Central memory CD8-positive, alpha-beta T cell (primary cell): Measurements from ENCODE around the gene JAZF1.

Experiments used
- ATAC-seq: fragments of 150-1000 bp; cut with Tn5 transposase; replicated peaks from 2 replicates; pipeline ENCODE4 v1.10.0; 2022; ENCODE audit warnings: mild to moderate bottlenecking, moderate FRiP score, moderate number of reproducible peaks; ENCODE audit not compliant: poor library complexity, severe bottlenecking; ENCODE audit errors: extremely low read depth
- DNase-seq, 2 donors: peaks; one replicate each; pipeline ENCODE4 v3.0.0; 2021; ENCODE audit warnings: low spot score in 2 of 2
- H3K27ac Mint-ChIP-seq: one replicate; pipeline ENCODE4 v1.8.0; 2022; ENCODE audit warnings: low read depth, mild to moderate bottlenecking, moderate library complexity, mixed read lengths
- H3K27me3 Mint-ChIP-seq: one replicate; pipeline ENCODE4 v1.8.0; 2022; ENCODE audit warnings: mixed read lengths
- H3K36me3 Mint-ChIP-seq: one replicate; pipeline ENCODE4 v1.8.0; 2022; ENCODE audit warnings: mild to moderate bottlenecking, moderate library complexity, mixed read lengths; ENCODE audit not compliant: insufficient read depth
- H3K4me1 Mint-ChIP-seq: one replicate; pipeline ENCODE4 v1.8.0; 2022; ENCODE audit warnings: mixed read lengths
- H3K4me3 Mint-ChIP-seq: one replicate; pipeline ENCODE4 v1.8.0; 2022; ENCODE audit warnings: mild to moderate bottlenecking, moderate library complexity, mixed read lengths
- H3K9me3 Mint-ChIP-seq: one replicate; pipeline ENCODE4 v1.8.0; 2022; ENCODE audit warnings: mixed read lengths

Gene JAZF1

GRCh38 chr7:27960415-27960814, 220.2 kb downstream of the JAZF1 start:
- no peaks in the 10 kb centered on the region for H3K27me3 Mint-ChIP-seq

DNA sequence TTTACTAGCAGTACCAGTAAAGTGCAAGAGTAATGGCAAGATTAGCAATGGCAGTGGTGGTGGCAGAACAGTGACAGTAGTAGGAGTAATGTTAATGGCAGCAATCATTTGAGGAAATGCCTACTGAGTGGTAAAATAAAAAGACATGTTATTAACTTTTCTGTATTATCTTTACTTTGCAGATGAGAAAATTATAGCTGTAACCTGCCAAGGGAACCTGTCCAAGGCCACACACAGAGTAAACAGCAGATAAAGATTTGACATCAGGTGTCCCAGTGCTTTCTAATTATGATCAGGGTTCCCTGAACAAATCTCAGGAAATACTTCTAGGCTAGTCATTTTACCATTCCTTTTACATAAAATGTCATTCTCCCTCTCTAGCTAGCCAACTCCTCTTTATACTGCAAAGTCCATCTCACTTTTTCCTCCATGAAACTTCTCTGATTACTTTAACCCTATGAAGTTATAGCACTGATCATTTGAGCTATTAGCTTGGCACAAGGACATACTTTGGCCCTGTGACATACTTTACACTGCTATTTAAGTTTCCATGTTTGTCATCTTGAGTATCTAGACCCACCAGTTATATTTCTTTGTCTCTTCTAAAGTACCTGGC, 221.6 kb downstream of the JAZF1 start:
- Mint-ChIP-seq H3K27ac (no peak overlapping the region), H3K4me3 (no peak overlapping the region), H3K27me3 (no peaks in the 10 kb centered on the region), H3K36me3 (no peaks in the 10 kb centered on the region), H3K9me3 (no peaks in the 10 kb centered on the region), H3K4me1 (peaks cover 22% of the 10 kb centered on the region)
- DNase-seq, result no peak
- no peak for ATAC-seq

More at GRCh38 chr7:27960415-27960814, 220.2 kb downstream of the JAZF1 start:
- no peaks in the 10 kb centered on the region for H3K9me3 Mint-ChIP-seq
- H3K27ac Mint-ChIP-seq, result peak overlapping the region; percentile 72
- ATAC-seq, result no peak
- no peak for DNase-seq
- H3K4me1 Mint-ChIP-seq, result peaks cover 19% of the 10 kb centered on the region
- H3K4me3 Mint-ChIP-seq, result no peak overlapping the region
- no peaks in the 10 kb centered on the region for H3K36me3 Mint-ChIP-seq

DNA sequence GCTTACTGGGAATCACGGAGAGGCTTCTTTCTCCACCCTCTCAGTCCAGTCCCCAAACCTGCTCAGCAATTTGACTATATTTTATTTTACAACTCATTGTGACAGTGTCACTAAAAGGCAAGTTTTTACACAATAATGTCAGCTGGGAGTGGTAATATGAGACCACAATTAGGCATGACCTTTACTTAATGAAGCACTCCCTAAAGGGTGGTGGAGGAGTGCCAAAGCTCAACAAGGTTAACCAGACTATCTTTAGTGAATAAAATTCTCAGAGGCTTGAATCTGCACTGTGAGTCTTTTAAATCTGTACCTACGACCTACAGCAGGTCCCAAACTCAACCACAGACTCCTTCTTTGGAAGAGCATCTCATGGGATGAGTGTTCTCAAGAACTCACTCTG, 225.0 kb downstream of the JAZF1 start:
- peaks cover 2% of the 10 kb centered on the region for H3K36me3 Mint-ChIP-seq
- no peak for ATAC-seq
- H3K4me1 Mint-ChIP-seq, result peaks cover 24% of the 10 kb centered on the region
- H3K27me3 Mint-ChIP-seq, result no peaks in the 10 kb centered on the region
- no peaks in the 10 kb centered on the region for H3K9me3 Mint-ChIP-seq
- DNase-seq, result no peak
- H3K27ac Mint-ChIP-seq, result no peak overlapping the region
- no peak overlapping the region for H3K4me3 Mint-ChIP-seq

- Mint-ChIP-seq H3K4me1 (peaks cover 19% of the 10 kb centered on the region), H3K27ac (no peak overlapping the region), H3K27me3 (no peaks in the 10 kb centered on the region), H3K36me3 (peaks cover 2% of the 10 kb centered on the region), H3K4me3 (no peak overlapping the region), H3K9me3 (no peaks in the 10 kb centered on the region)
- DNase-seq, result no peak
- ATAC-seq, result no peak
Measured at GRCh38 chr7:27955011-27955410, 225.6 kb downstream of the JAZF1 start.

- Mint-ChIP-seq H3K4me3 (no peak overlapping the region), H3K27ac (no peak overlapping the region), H3K27me3 (no peaks in the 10 kb centered on the region), H3K9me3 (no peaks in the 10 kb centered on the region), H3K36me3 (peaks cover 5% of the 10 kb centered on the region), H3K4me1 (peaks cover 22% of the 10 kb centered on the region)
- DNase-seq (no peak), ATAC-seq (no peak)
Measured at GRCh38 chr7:27953777-27954176, 226.8 kb downstream of the JAZF1 start.

DNA sequence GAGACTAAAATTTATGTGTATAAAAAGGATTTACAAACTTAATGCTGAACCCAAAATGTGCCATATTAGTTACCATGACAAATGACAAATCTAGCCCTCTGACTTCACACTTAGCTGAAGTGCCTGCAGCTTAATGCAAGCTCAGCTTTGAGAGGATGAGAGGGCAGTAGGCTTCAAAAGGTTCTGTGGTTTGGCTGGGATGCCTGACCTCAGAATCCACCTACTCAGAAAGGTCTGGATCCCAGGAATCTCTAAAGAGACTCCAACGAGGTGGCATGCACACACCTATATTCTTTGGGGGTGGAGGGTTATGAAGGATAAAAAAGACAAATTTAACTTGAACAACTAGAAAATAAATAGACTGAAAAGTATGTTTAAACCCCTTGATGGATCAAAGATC, 227.2 kb downstream of the JAZF1 start:
- DNase-seq, result no peak
- Mint-ChIP-seq H3K4me3 (no peak overlapping the region), H3K27me3 (no peaks in the 10 kb centered on the region), H3K9me3 (no peaks in the 10 kb centered on the region), H3K4me1 (peaks cover 22% of the 10 kb centered on the region), H3K36me3 (peaks cover 5% of the 10 kb centered on the region), H3K27ac (no peak overlapping the region)
- no peak for ATAC-seq

- no peaks in the 10 kb centered on the region for H3K9me3 Mint-ChIP-seq
- H3K4me3 Mint-ChIP-seq, result no peak overlapping the region
- H3K27me3 Mint-ChIP-seq, result no peaks in the 10 kb centered on the region
- DNase-seq (no peak), ATAC-seq (no peak)
- H3K4me1 Mint-ChIP-seq, result peaks cover 26% of the 10 kb centered on the region
- peaks cover 5% of the 10 kb centered on the region for H3K36me3 Mint-ChIP-seq
- H3K27ac Mint-ChIP-seq, result no peak overlapping the region
Measured at GRCh38 chr7:27952456-27953285, 227.9 kb downstream of the JAZF1 start.

DNA sequence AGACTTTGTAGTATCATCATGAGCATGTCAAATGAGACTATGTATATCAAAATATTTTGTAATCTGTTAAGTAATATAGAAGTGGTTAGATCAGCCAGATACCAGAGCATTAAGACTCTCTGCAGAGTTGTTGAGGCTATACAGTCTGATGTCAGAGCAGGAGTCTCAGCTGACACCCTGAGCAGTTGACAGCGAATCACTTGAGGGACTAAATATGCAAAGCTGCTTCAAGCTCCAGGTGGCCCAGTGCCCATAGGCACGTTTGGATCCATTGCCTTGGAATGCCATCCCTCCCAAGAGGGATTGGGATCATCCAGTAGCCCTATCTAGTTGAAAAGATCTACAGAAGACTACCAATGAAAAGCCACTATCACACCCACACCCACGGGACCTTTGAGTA, 230.5 kb downstream of the JAZF1 start:
- no peaks in the 10 kb centered on the region for H3K27me3 Mint-ChIP-seq
- ATAC-seq, result no peak
- H3K36me3 Mint-ChIP-seq, result peaks cover 5% of the 10 kb centered on the region
- no peak overlapping the region for H3K27ac Mint-ChIP-seq
- no peak for DNase-seq
- H3K4me1 Mint-ChIP-seq, result peaks cover 27% of the 10 kb centered on the region
- no peaks in the 10 kb centered on the region for H3K9me3 Mint-ChIP-seq
- no peak overlapping the region for H3K4me3 Mint-ChIP-seq

DNA sequence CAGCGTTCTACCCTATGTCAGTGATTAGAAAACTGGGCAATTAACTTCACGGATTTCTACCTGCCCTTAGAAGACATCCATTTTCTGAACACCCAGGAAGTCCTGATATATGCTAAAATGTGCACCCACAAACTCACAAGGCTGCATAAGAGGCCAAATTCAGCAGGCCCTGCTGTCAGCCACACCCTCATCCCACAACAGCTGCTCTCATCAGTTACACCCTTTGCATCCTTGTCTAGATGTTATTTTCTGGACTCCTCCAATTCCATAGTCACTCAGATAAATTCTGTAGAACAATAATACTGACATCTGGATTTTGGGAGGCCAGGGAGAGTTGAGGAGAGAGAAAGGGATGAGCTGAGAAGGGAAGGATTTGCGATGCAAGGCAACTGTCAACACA, 231.7 kb downstream of the JAZF1 start:
- Mint-ChIP-seq H3K36me3 (peaks cover 7% of the 10 kb centered on the region), H3K27ac (no peak overlapping the region), H3K9me3 (no peaks in the 10 kb centered on the region), H3K4me1 (peaks cover 22% of the 10 kb centered on the region), H3K4me3 (no peak overlapping the region), H3K27me3 (no peaks in the 10 kb centered on the region)
- DNase-seq, result no peak
- no peak for ATAC-seq

DNA sequence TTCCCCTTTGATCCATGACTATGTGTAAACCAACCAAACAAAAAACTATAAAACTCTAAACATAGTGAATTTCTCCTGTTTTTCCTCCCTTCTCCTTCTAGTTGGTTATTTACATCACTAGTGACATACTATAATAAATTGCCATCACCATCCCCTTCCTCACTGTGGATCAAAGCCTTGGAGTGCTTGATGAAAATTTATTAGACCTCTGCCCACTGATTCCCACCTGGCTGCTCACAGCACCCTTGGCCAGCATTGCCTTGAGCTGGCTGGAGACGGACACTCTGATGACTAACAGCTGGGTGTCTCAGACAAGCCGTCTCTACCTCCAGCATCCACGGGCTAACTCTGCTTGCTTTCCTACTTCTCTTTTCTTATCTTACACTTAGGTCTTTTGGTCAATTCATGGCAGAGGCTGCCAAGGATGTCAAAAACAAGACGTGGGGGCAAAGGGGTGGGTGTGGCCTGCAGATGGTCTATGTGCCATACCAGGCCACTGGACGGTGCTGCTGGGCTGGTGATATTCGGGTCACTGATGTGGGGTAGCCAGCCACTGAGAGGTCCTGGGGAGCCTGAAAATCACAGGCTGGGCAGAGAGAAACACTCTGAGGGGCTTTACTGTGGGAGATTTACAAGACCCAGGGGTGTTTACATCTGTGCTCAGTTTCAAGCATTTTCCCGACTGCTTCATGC, 232.9 kb downstream of the JAZF1 start:
- no peak for ATAC-seq
- Mint-ChIP-seq H3K9me3 (no peaks in the 10 kb centered on the region), H3K27me3 (no peaks in the 10 kb centered on the region), H3K27ac (no peak overlapping the region), H3K4me1 (peaks cover 15% of the 10 kb centered on the region), H3K4me3 (no peak overlapping the region), H3K36me3 (peaks cover 7% of the 10 kb centered on the region)
- DNase-seq, result no peak

- Mint-ChIP-seq H3K4me1 (peaks cover 11% of the 10 kb centered on the region), H3K27me3 (no peaks in the 10 kb centered on the region), H3K36me3 (peaks cover 7% of the 10 kb centered on the region), H3K27ac (no peak overlapping the region), H3K9me3 (no peaks in the 10 kb centered on the region), H3K4me3 (no peak overlapping the region)
- DNase-seq, result no peak
- no peak for ATAC-seq
Measured at GRCh38 chr7:27946351-27946750, 234.2 kb downstream of the JAZF1 start.

DNA sequence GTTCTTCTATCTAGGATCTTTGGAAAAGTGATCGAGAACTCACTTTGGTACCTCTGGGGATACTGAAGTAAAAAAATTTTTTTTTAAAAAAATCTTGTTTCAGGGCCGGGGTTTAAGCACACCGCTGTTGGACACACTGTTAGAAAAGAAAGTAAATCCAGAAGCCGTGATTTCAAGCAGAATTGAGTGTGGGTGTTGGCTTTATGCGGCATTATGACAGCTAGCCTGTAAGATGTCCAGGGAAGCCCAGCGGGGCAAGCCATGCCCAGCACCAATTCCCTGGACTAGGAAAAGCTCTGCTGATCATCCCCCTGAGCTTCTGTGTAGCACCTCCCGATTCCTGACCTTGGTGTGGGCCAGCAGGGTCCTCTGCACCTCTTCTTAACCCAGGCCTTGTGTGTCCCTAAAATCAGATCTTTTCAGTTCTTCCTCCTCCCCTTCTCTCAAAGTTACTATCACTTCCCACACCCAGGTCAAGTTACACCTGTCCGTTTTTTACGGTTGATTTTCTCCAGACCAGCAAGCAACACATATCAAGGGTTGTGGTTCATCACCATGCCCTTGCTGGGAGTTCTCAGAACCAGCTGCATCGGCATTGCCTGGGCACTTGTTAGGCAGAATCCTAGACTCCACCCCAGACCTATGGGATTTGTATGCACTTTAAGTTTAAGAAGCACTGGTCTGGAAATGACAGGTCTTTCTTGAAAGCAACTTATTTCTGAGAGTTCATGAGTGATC, 235.4 kb downstream of the JAZF1 start:
- Mint-ChIP-seq H3K27ac (no peak overlapping the region), H3K36me3 (peaks cover 8% of the 10 kb centered on the region), H3K27me3 (no peaks in the 10 kb centered on the region), H3K9me3 (no peaks in the 10 kb centered on the region), H3K4me3 (no peak overlapping the region), H3K4me1 (peaks cover 11% of the 10 kb centered on the region)
- DNase-seq, result no peak
- no peak for ATAC-seq
